ENCODE measurements around the gene ERVW-1.
"Not testable (repeated sequence)": the region's sequence is repeated elsewhere in the genome, so short reads cannot be mapped to it uniquely, and the experiment has no call there.

Gene ERVW-1

GRCh38 chr7:92477681-92478080, at the start of gene ERVW-1:
TSS of gene ERVW-1 (minus strand) at chr7:92477946. CDS start at chr7:92470381, 7,565 bp downstream.
- DNase-seq (ENCODE audit: low spot score), result not testable (repeated sequence)

GRCh38 chr7:92523110-92523509, 45.4 kb upstream of the ERVW-1 start:
- no peak for DNase-seq (ENCODE audit: low spot score)

GRCh38 chr7:92520024-92520423, 42.3 kb upstream of the ERVW-1 start:
- no peak for DNase-seq (ENCODE audit: low spot score)

- no peak for DNase-seq (ENCODE audit: low spot score)
These were observed 39.9 kb upstream of the ERVW-1 start for GRCh38 chr7:92517631-92518030.

GRCh38 chr7:92513167-92513902, 35.6 kb upstream of the ERVW-1 start:
- no peak for DNase-seq (ENCODE audit: low spot score)

- DNase-seq (ENCODE audit: low spot score), result no peak
These were observed 31.2 kb upstream of the ERVW-1 start for GRCh38 chr7:92508946-92509345.

GRCh38 chr7:92506363-92506762, 28.6 kb upstream of the ERVW-1 start:
- no peak for DNase-seq (ENCODE audit: low spot score)

GRCh38 chr7:92504563-92504962, 26.8 kb upstream of the ERVW-1 start:
- no peak for DNase-seq (ENCODE audit: low spot score)

- DNase-seq (ENCODE audit: low spot score), result no peak
These were observed 26.0 kb upstream of the ERVW-1 start for GRCh38 chr7:92503767-92504166.

- DNase-seq (ENCODE audit: low spot score), result no peak
These were observed 20.8 kb upstream of the ERVW-1 start for GRCh38 chr7:92498557-92498956.

- no peak for DNase-seq (ENCODE audit: low spot score)
These were observed 19.1 kb upstream of the ERVW-1 start for GRCh38 chr7:92496876-92497275.

GRCh38 chr7:92489634-92490033, 11.9 kb upstream of the ERVW-1 start:
- DNase-seq (ENCODE audit: low spot score), result no peak

GRCh38 chr7:92487804-92488203, 10.1 kb upstream of the ERVW-1 start:
- no peak for DNase-seq (ENCODE audit: low spot score)

GRCh38 chr7:92485974-92486373, 8.2 kb upstream of the ERVW-1 start:
- no peak for DNase-seq (ENCODE audit: low spot score)

GRCh38 chr7:92485267-92485892, 7.6 kb upstream of the ERVW-1 start:
- DNase-seq (ENCODE audit: low spot score), result no peak

- not testable (repeated sequence) for DNase-seq (ENCODE audit: low spot score)
These were observed 6.5 kb upstream of the ERVW-1 start for GRCh38 chr7:92484226-92484625.

GRCh38 chr7:92483624-92484023, 5.9 kb upstream of the ERVW-1 start:
- not testable (repeated sequence) for DNase-seq (ENCODE audit: low spot score)

GRCh38 chr7:92479146-92479545, 1.4 kb upstream of the ERVW-1 start:
- not testable (repeated sequence) for DNase-seq (ENCODE audit: low spot score)

- DNase-seq (ENCODE audit: low spot score), result no peak
These were observed 965 bp upstream of the ERVW-1 start for GRCh38 chr7:92478711-92479110.

GRCh38 chr7:92478095-92478494, 349 bp upstream of the ERVW-1 start:
- DNase-seq (ENCODE audit: low spot score), result no peak

- not testable (repeated sequence) for DNase-seq (ENCODE audit: low spot score)
These were observed 1.7 kb downstream of the ERVW-1 start for GRCh38 chr7:92475851-92476590.

- DNase-seq (ENCODE audit: low spot score), result not testable (repeated sequence)
These were observed 2.4 kb downstream of the ERVW-1 start for GRCh38 chr7:92475261-92475770.

- DNase-seq (ENCODE audit: low spot score), result not testable (repeated sequence)
These were observed 3.8 kb downstream of the ERVW-1 start for GRCh38 chr7:92473989-92474388.

All from CD4-positive, alpha-beta T cell treated with Interleukin-15 for 4 hours (primary cell).